Measurements from ENCODE around the gene HS3ST6.

GRCh38 chr16:1903220-1903574 lies 15.0 kb downstream of the HS3ST6 start:
- TF ChIP-seq POLR2A (IDR thresholded peaks at IDR 0.05) (no peak), CTCF (IDR thresholded peaks at IDR 0.05) (no peak)

All from breast epithelium (tissue), 3 donors.